ENCODE data around the gene PPP1R13B.

DNA sequence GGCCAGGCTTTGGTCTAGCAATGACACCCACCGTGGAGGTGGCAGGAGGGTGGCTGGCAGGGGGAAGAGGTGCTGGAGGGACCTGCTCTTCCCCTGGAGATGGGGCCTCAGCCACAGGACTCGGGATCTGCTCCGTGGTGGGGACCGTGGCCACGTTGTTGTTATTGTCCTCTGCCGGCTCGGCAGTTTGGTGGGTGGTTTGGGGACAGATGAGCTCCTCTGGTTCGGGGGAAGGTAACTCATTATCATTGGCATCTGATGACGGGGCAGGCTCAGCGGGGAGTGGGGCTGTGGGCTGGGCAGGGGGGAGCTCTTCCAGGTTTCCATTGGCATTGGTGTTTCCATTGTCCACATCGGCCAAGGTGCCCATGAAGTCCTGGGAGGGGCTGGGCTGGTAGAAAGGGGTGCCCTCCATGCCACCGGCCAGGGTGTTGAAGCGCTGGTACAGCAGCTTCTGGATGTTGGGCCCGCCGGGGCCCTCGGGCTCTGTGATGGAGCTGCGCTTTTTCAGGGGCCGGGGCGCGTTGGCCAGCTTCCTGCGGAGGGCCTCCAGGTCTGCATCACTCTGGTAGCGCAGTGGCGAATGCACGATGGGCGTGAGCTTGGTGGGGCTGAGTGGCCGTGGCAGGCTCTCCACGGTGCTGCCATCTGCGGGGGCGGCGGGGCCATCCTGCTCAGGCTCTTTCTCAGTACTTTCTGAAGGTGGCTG is 107.4 kb downstream of the PPP1R13B start:
- TF ChIP-seq, protein P1, sequence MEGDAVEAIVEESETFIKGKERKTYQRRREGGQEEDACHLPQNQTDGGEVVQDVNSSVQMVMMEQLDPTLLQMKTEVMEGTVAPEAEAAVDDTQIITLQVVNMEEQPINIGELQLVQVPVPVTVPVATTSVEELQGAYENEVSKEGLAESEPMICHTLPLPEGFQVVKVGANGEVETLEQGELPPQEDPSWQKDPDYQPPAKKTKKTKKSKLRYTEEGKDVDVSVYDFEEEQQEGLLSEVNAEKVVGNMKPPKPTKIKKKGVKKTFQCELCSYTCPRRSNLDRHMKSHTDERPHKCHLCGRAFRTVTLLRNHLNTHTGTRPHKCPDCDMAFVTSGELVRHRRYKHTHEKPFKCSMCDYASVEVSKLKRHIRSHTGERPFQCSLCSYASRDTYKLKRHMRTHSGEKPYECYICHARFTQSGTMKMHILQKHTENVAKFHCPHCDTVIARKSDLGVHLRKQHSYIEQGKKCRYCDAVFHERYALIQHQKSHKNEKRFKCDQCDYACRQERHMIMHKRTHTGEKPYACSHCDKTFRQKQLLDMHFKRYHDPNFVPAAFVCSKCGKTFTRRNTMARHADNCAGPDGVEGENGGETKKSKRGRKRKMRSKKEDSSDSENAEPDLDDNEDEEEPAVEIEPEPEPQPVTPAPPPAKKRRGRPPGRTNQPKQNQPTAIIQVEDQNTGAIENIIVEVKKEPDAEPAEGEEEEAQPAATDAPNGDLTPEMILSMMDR (IDR thresholded peaks at IDR 0.05; ENCODE audit: low read length): no peak
- TF ChIP-seq EZH2 (IDR thresholded peaks at IDR 0.05; ENCODE audit: borderline replicate concordance, low read length): no peak
